ENCODE data around the gene GPX4. TPM values are rescaled to one million over a fixed set of nuclear protein-coding genes. Genes with fewer than 3 reads are reported as not detected.
A peak's percentile ranks its signal among the peaks of the same experiment; 100 is the strongest.

Gene GPX4
- total and polyA plus RNA-seq, 10 donors: 138 to 562 (median 247) TPM

DNA sequence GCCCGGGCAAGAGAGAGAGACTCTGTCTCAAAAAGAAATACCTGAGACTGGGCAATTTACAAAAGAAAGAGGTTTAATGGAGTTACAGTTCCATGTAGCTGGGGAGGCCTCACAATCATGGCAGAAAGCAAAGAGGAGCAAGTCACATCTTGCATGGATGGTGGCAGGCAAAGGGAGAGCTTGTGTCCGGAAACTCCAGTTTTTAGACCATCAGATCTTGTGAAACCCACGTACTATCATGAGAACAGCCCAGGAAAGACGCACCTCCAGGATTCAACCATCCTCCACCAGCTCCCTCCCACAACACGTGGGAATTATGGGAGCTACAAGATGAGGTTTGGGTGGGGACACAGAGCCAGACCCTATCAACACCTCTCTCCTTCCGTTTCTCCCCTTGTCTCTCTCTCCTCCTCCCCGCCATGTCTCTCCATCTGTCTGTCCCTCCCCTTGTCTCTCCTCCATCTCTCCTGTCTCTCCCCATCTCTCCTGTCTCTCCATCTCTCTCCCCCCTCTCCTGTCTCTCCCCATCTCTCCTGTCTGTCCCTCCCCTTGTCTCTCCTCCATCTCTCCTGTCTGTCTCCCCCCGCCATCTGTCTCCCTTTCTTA, 18.6 kb upstream of the GPX4 start:
- H3K36me3 ChIP-seq: peaks cover 4 to 100% (median 84%) of the 10 kb centered on the region in 6 donors
- DNase-seq: no peak
- TF ChIP-seq POLR2A (IDR thresholded peaks at IDR 0.05): no peak
- peak in 1 of 3 donors; percentile 47 for TF ChIP-seq POLR2AphosphoS5 (IDR thresholded peaks at IDR 0.05)
- H3K9me3 ChIP-seq: no peaks in the 10 kb centered on the region
- intact Hi-C loops (cut with DNase I; ENCODE audit: low total_unique reads): no loop called here
- H3K4me1 ChIP-seq: peaks cover 37 to 100% (median 89%) of the 10 kb centered on the region in 6 donors
- H3K27ac ChIP-seq: peak overlapping the region in 3 of 8 donors; percentile 87 to 93 (median 91)
- no peak overlapping the region for H3K4me3 ChIP-seq
- H3K27me3 ChIP-seq (replicated peaks in 1 of 7): no peaks in the 10 kb centered on the region
- WGBS, 5 donors: 77 to 89% (median 83%) methylated on average over 8 of the region's 8 CpGs

DNA sequence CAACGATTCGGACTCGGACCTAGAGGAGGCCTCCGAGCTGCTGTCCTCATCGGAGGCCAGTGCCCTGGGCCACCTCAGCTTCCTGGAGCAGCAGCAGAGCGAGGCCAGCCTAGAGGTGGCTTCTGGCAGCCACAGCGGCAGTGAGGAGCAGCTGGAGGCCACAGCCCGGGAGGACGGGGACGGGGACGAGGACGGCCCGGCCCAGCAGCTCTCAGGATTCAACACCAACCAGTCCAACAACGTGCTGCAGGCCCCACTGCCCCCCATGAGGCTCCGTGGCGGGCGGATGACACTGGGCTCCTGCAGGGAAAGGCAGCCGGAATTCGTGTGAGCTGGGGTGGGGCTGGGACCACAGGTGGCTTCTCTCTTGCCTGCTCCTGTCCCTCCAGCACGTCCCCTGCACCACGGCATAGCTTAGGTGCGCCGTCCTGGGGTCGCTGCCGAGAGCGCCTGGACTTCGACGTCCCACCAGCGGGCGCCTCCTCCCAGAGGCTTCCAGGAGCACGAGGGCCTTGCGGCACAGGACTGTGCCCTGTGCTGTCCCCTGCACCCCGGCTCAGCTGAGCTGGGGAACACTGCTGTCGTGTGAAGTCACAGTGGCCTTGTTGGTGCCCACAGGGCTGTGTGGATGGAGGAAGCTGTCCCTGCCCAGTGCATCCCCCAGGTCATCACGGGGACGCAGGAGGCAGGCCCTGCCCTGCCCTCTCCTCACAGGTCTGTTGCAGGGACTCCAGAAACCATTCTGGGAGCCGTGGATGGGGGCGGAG, 17.9 kb upstream of the GPX4 start:
- no peaks in the 10 kb centered on the region for H3K27me3 ChIP-seq (replicated peaks in 1 of 7)
- no peaks in the 10 kb centered on the region for H3K9me3 ChIP-seq
- DNase-seq: peak; percentile 80
- 80 to 88% (median 83%) methylated on average over 20 to 38 of the region's 38 CpGs for WGBS, 5 donors
- intact Hi-C loops (cut with DNase I; ENCODE audit: low total_unique reads): no loop called here
- TF ChIP-seq POLR2A (IDR thresholded peaks at IDR 0.05): no peak
- peak; percentile 56 to 86 (median 67) for TF ChIP-seq POLR2AphosphoS5 (IDR thresholded peaks at IDR 0.05)
- H3K36me3 ChIP-seq: peaks cover 4 to 100% (median 82%) of the 10 kb centered on the region in 6 donors
- H3K4me3 ChIP-seq: no peak overlapping the region
- peaks cover 37 to 100% (median 83%) of the 10 kb centered on the region in 6 donors for H3K4me1 ChIP-seq
- H3K27ac ChIP-seq: peak overlapping the region in 4 of 8 donors; percentile 27 to 93 (median 89)

- intact Hi-C loops (cut with DNase I; ENCODE audit: low total_unique reads): no loop called here
- WGBS, 5 donors: 71 to 90% (median 79%) methylated on average over 11 to 21 of the region's 21 CpGs
- DNase-seq: no peak
- Histone ChIP-seq H3K4me3 (no peak overlapping the region), H3K4me1 (peaks cover 33 to 100% (median 79%) of the 10 kb centered on the region in 6 donors), H3K9me3 (no peaks in the 10 kb centered on the region), H3K36me3 (peaks cover 4 to 100% (median 82%) of the 10 kb centered on the region in 6 donors), H3K27ac (peak overlapping the region in 7 of 8 donors; percentile 77 to 93 (median 83)), H3K27me3 (replicated peaks in 1 of 7) (no peaks in the 10 kb centered on the region)
- TF ChIP-seq POLR2A (IDR thresholded peaks at IDR 0.05): no peak
- TF ChIP-seq POLR2AphosphoS5 (IDR thresholded peaks at IDR 0.05): peak; percentile 53 to 73 (median 65)
- TF ChIP-seq, protein P1, sequence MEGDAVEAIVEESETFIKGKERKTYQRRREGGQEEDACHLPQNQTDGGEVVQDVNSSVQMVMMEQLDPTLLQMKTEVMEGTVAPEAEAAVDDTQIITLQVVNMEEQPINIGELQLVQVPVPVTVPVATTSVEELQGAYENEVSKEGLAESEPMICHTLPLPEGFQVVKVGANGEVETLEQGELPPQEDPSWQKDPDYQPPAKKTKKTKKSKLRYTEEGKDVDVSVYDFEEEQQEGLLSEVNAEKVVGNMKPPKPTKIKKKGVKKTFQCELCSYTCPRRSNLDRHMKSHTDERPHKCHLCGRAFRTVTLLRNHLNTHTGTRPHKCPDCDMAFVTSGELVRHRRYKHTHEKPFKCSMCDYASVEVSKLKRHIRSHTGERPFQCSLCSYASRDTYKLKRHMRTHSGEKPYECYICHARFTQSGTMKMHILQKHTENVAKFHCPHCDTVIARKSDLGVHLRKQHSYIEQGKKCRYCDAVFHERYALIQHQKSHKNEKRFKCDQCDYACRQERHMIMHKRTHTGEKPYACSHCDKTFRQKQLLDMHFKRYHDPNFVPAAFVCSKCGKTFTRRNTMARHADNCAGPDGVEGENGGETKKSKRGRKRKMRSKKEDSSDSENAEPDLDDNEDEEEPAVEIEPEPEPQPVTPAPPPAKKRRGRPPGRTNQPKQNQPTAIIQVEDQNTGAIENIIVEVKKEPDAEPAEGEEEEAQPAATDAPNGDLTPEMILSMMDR (IDR thresholded peaks at IDR 0.05 in 8 of 11, conservative IDR thresholded peaks at IDR 0.05 in 3 of 11): no peak
Measured at GRCh38 chr19:1086613-1087012, 17.2 kb upstream of the GPX4 start.

- Histone ChIP-seq H3K36me3 (peaks cover 4 to 100% (median 84%) of the 10 kb centered on the region in 6 donors), H3K9me3 (no peaks in the 10 kb centered on the region), H3K27ac (peak overlapping the region; percentile 54 to 93 (median 82)), H3K4me3 (peak overlapping the region in 1 of 8 donors; percentile 44), H3K27me3 (replicated peaks in 1 of 7) (no peaks in the 10 kb centered on the region), H3K4me1 (peaks cover 26 to 100% (median 69%) of the 10 kb centered on the region in 6 donors)
- DNase-seq: peak; percentile 91
- no peak for TF ChIP-seq POLR2A (IDR thresholded peaks at IDR 0.05)
- TF ChIP-seq POLR2AphosphoS5 (IDR thresholded peaks at IDR 0.05): peak; percentile 82 to 96 (median 91)
- TF ChIP-seq, protein P1 (IDR thresholded peaks at IDR 0.05 in 8 of 11, conservative IDR thresholded peaks at IDR 0.05 in 3 of 11): peak in 3 of 11 experiments; percentile 9 to 17 (median 11)
- 21 to 31% (median 27%) methylated on average over 27 of the region's 27 CpGs for WGBS, 5 donors
- intact Hi-C loops (cut with DNase I; ENCODE audit: low total_unique reads): no loop called here
Measured at GRCh38 chr19:1087813-1088415, 15.9 kb upstream of the GPX4 start.

Data from spleen (tissue), 11 donors.